ENCODE results near the gene RHOG. TPM values are rescaled to one million over a fixed set of nuclear protein-coding genes. Genes with fewer than 3 reads are reported as not detected.
A peak's percentile ranks its signal among the peaks of the same experiment; 100 is the strongest.

Gene RHOG
- total and polyA plus RNA-seq, 4 donors: 48.6 to 61.0 (median 56.5) TPM

- DNase-seq: no peak
- intact Hi-C loops (cut with DNase I): no loop called here
- WGBS, 2 donors: 87 to 90% methylated on average over 2 of the region's 2 CpGs
- Histone ChIP-seq H3K4me1 (ENCODE audit: control insufficient read depth in 1 of 2, insufficient read depth in 2 of 2, low read length in 2 of 2) (no peaks in the 10 kb centered on the region), H3K9me3 (ENCODE audit: control insufficient read depth, low read length) (no peaks in the 10 kb centered on the region), H3K4me3 (ENCODE audit: low read length in 2 of 2) (no peak overlapping the region), H3K27me3 (ENCODE audit: control insufficient read depth in 1 of 2, insufficient read depth in 2 of 2, low read length in 1 of 2) (no peaks in the 10 kb centered on the region), H3K27ac (ENCODE audit: low read depth in 1 of 2, low read length in 2 of 2) (no peak overlapping the region), H3K36me3 (ENCODE audit: control insufficient read depth in 1 of 2, insufficient read depth in 2 of 2, low read length in 1 of 2) (no peaks in the 10 kb centered on the region)
- no peak for ATAC-seq (ENCODE audit: low FRiP score)
These were observed 7.3 kb downstream of the RHOG start for GRCh38 chr11:3833449-3833848.

DNA sequence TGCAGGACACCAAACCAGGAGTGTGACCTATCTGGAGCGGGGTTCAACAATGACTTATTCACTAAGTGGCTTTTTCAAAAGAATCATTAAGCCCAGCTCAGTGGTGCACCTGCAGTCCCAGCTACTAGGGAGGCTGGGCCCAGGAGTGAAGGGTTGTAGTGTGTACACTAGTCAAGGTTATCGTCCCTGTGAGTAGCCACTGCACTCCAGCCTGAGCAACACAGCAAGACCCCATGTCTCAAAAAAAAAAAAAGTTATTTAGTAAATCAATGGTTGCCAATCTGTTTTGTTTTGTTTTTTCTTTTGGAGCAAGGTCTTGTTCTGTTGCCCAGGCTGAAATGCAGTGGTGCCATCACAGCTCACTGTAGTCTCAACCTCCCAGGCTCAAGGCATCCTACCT, 7.9 kb downstream of the RHOG start:
- no peak overlapping the region for H3K4me3 ChIP-seq (ENCODE audit: low read length in 2 of 2)
- WGBS, 2 donors: 92 to 95% methylated on average over 2 of the region's 2 CpGs
- intact Hi-C loops (cut with DNase I): no loop called here
- no peak overlapping the region for H3K27ac ChIP-seq (ENCODE audit: low read depth in 1 of 2, low read length in 2 of 2)
- no peaks in the 10 kb centered on the region for H3K9me3 ChIP-seq (ENCODE audit: control insufficient read depth, low read length)
- no peak for ATAC-seq (ENCODE audit: low FRiP score)
- DNase-seq: no peak
- no peaks in the 10 kb centered on the region for H3K4me1 ChIP-seq (ENCODE audit: control insufficient read depth in 1 of 2, insufficient read depth in 2 of 2, low read length in 2 of 2)
- H3K27me3 ChIP-seq (ENCODE audit: control insufficient read depth in 1 of 2, insufficient read depth in 2 of 2, low read length in 1 of 2): no peaks in the 10 kb centered on the region
- H3K36me3 ChIP-seq (ENCODE audit: control insufficient read depth in 1 of 2, insufficient read depth in 2 of 2, low read length in 1 of 2): peaks cover 0 to under 1% of the 10 kb centered on the region in 2 donors

- peaks cover 0 to 10% of the 10 kb centered on the region in 2 donors for H3K36me3 ChIP-seq (ENCODE audit: control insufficient read depth in 1 of 2, insufficient read depth in 2 of 2, low read length in 1 of 2)
- intact Hi-C loops (cut with DNase I): no loop called here
- no peaks in the 10 kb centered on the region for H3K4me1 ChIP-seq (ENCODE audit: control insufficient read depth in 1 of 2, insufficient read depth in 2 of 2, low read length in 2 of 2)
- no peak overlapping the region for H3K27ac ChIP-seq (ENCODE audit: low read depth in 1 of 2, low read length in 2 of 2)
- no peaks in the 10 kb centered on the region for H3K9me3 ChIP-seq (ENCODE audit: control insufficient read depth, low read length)
- 75 to 77% methylated on average over 12 of the region's 13 CpGs for WGBS, 2 donors
- DNase-seq (peak in 1 of 2 donors; percentile 69), ATAC-seq (ENCODE audit: low FRiP score) (no peak)
- H3K4me3 ChIP-seq (ENCODE audit: low read length in 2 of 2): no peak overlapping the region
- no peaks in the 10 kb centered on the region for H3K27me3 ChIP-seq (ENCODE audit: control insufficient read depth in 1 of 2, insufficient read depth in 2 of 2, low read length in 1 of 2)
These were observed 9.2 kb downstream of the RHOG start for GRCh38 chr11:3831378-3832239.

GRCh38 chr11:3830730-3831129, 10.0 kb downstream of the RHOG start:
- Histone ChIP-seq H3K9me3 (ENCODE audit: control insufficient read depth, low read length) (no peaks in the 10 kb centered on the region), H3K36me3 (ENCODE audit: control insufficient read depth in 1 of 2, insufficient read depth in 2 of 2, low read length in 1 of 2) (peaks cover 0 to 10% of the 10 kb centered on the region in 2 donors), H3K27me3 (ENCODE audit: control insufficient read depth in 1 of 2, insufficient read depth in 2 of 2, low read length in 1 of 2) (no peaks in the 10 kb centered on the region), H3K4me3 (ENCODE audit: low read length in 2 of 2) (no peak overlapping the region), H3K4me1 (ENCODE audit: control insufficient read depth in 1 of 2, insufficient read depth in 2 of 2, low read length in 2 of 2) (no peaks in the 10 kb centered on the region), H3K27ac (ENCODE audit: low read depth in 1 of 2, low read length in 2 of 2) (no peak overlapping the region)
- 50 to 84% methylated on average over 1 of the region's 1 CpG for WGBS, 2 donors
- intact Hi-C loops (cut with DNase I): no loop called here
- ATAC-seq (ENCODE audit: low FRiP score) (no peak), DNase-seq (no peak)

DNA sequence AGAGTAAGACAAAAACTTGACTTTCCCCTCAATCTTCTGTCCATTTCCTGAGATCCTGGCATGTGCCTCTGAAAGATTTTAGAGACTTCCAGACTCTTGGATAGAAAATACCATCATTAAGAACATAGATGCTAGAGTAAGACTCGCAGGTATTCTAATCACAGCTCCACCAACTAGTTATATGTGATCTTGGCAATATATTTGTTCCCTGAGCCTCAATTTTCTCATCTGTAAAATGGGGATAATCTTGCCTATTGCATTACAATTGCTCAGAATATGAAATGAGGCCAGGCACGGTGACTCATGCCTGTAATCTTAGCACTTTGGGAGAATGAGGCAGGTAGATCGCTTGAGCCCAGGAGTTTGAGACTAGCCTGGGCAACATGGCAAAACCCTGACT, 10.7 kb downstream of the RHOG start:
- peaks cover 0 to 10% of the 10 kb centered on the region in 2 donors for H3K36me3 ChIP-seq (ENCODE audit: control insufficient read depth in 1 of 2, insufficient read depth in 2 of 2, low read length in 1 of 2)
- H3K9me3 ChIP-seq (ENCODE audit: control insufficient read depth, low read length): no peaks in the 10 kb centered on the region
- no peaks in the 10 kb centered on the region for H3K27me3 ChIP-seq (ENCODE audit: control insufficient read depth in 1 of 2, insufficient read depth in 2 of 2, low read length in 1 of 2)
- H3K4me1 ChIP-seq (ENCODE audit: control insufficient read depth in 1 of 2, insufficient read depth in 2 of 2, low read length in 2 of 2): no peaks in the 10 kb centered on the region
- H3K4me3 ChIP-seq (ENCODE audit: low read length in 2 of 2): no peak overlapping the region
- intact Hi-C loops (cut with DNase I): no loop called here
- WGBS, 2 donors: 96 to 99% methylated on average over 3 of the region's 3 CpGs
- DNase-seq: no peak
- ATAC-seq (ENCODE audit: low FRiP score): no peak
- H3K27ac ChIP-seq (ENCODE audit: low read depth in 1 of 2, low read length in 2 of 2): no peak overlapping the region

GRCh38 chr11:3827434-3828186, 13.1 kb downstream of the RHOG start:
- 93 to 94% methylated on average over 35 of the region's 35 CpGs for WGBS, 2 donors
- no peak overlapping the region for H3K4me3 ChIP-seq (ENCODE audit: low read length in 2 of 2)
- H3K27me3 ChIP-seq (ENCODE audit: control insufficient read depth in 1 of 2, insufficient read depth in 2 of 2, low read length in 1 of 2): no peaks in the 10 kb centered on the region
- H3K36me3 ChIP-seq (ENCODE audit: control insufficient read depth in 1 of 2, insufficient read depth in 2 of 2, low read length in 1 of 2): peaks cover 0 to 10% of the 10 kb centered on the region in 2 donors
- no peaks in the 10 kb centered on the region for H3K4me1 ChIP-seq (ENCODE audit: control insufficient read depth in 1 of 2, insufficient read depth in 2 of 2, low read length in 2 of 2)
- no peaks in the 10 kb centered on the region for H3K9me3 ChIP-seq (ENCODE audit: control insufficient read depth, low read length)
- ATAC-seq (ENCODE audit: low FRiP score): no peak
- intact Hi-C loops (cut with DNase I): no loop called here
- no peak for DNase-seq
- H3K27ac ChIP-seq (ENCODE audit: low read depth in 1 of 2, low read length in 2 of 2): no peak overlapping the region

- Histone ChIP-seq H3K27ac (ENCODE audit: low read depth in 1 of 2, low read length in 2 of 2) (no peak overlapping the region), H3K27me3 (ENCODE audit: control insufficient read depth in 1 of 2, insufficient read depth in 2 of 2, low read length in 1 of 2) (no peaks in the 10 kb centered on the region), H3K4me3 (ENCODE audit: low read length in 2 of 2) (no peak overlapping the region), H3K9me3 (ENCODE audit: control insufficient read depth, low read length) (no peaks in the 10 kb centered on the region), H3K4me1 (ENCODE audit: control insufficient read depth in 1 of 2, insufficient read depth in 2 of 2, low read length in 2 of 2) (no peaks in the 10 kb centered on the region), H3K36me3 (ENCODE audit: control insufficient read depth in 1 of 2, insufficient read depth in 2 of 2, low read length in 1 of 2) (peaks cover 0 to 10% of the 10 kb centered on the region in 2 donors)
- intact Hi-C loops (cut with DNase I): no loop called here
- DNase-seq: no peak
- WGBS, 2 donors: 89 to 93% methylated on average over 3 of the region's 3 CpGs
- no peak for ATAC-seq (ENCODE audit: low FRiP score)
These were observed 14.0 kb downstream of the RHOG start for GRCh38 chr11:3826721-3827120.

DNA sequence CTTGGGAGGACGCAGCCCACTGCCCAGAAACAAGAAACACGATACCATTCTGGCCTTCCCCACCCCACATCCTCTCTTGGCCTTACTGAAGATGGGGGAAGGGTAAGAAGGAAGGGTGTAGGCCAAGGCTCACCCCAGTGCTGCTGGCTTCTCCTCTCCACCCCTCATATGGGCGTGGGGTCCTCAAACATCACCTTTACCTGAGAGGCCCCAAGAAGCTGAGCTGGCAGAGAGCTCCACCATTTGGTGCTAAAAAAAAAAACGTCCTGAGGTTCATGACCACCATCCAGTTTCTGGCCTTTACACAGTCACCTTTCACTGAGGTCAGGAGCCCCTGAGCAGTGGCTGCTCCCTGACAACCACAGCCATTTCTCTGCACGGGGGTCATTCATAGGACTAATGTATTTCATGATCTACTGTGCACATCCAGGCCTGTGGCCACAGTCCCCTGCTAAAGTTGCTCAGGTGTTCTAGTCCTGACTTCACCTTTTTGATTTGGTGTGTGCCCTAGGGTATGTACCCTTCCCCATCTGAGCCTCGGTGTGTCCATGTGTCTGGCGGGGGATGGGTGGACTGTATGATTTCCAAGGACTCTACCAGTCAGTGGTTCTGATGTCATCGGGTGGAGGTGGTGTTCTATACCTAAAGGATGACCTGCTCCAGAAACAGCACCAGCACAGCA, 15.1 kb downstream of the RHOG start:
- Histone ChIP-seq H3K27me3 (ENCODE audit: control insufficient read depth in 1 of 2, insufficient read depth in 2 of 2, low read length in 1 of 2) (no peaks in the 10 kb centered on the region), H3K9me3 (ENCODE audit: control insufficient read depth, low read length) (no peaks in the 10 kb centered on the region), H3K27ac (ENCODE audit: low read depth in 1 of 2, low read length in 2 of 2) (no peak overlapping the region), H3K4me3 (ENCODE audit: low read length in 2 of 2) (no peak overlapping the region), H3K36me3 (ENCODE audit: control insufficient read depth in 1 of 2, insufficient read depth in 2 of 2, low read length in 1 of 2) (peaks cover 0 to 10% of the 10 kb centered on the region in 2 donors), H3K4me1 (ENCODE audit: control insufficient read depth in 1 of 2, insufficient read depth in 2 of 2, low read length in 2 of 2) (no peaks in the 10 kb centered on the region)
- no peak for DNase-seq
- WGBS, 2 donors: 84 to 89% methylated on average over 8 of the region's 8 CpGs
- no peak for ATAC-seq (ENCODE audit: low FRiP score)
- intact Hi-C loops (cut with DNase I): no loop called here
